NCI-H2227 (cell line): ENCODE measurements around the gene TMEM254.
"Not testable (repeated sequence)": the region's sequence is repeated elsewhere in the genome, so short reads cannot be mapped to it uniquely, and the experiment has no call there.

Source experiments
- DNase-seq: peaks from one replicate; lab custom pipeline; 2025; ENCODE audit not compliant: unreplicated experiment; lab: John Stamatoyannopoulos, UW

The TMEM254 gene

GRCh38 chr10:80075781-80076180 lies 2.7 kb upstream of the TMEM254 start:
- DNase-seq: no peak

- no peak for DNase-seq
Observed at GRCh38 chr10:80077869-80078447, 507 bp upstream of the TMEM254 start.

- DNase-seq: no peak
Observed at GRCh38 chr10:80079312-80079719, 851 bp downstream of the TMEM254 start.

- DNase-seq: no peak
Observed at GRCh38 chr10:80081026-80081425, 2.6 kb downstream of the TMEM254 start.

- no peak for DNase-seq
Observed at GRCh38 chr10:80081801-80082750, 3.6 kb downstream of the TMEM254 start.

GRCh38 chr10:80090121-80090520 lies 11.7 kb downstream of the TMEM254 start:
- no peak for DNase-seq

- no peak for DNase-seq
Observed at GRCh38 chr10:80094231-80094630, 15.8 kb downstream of the TMEM254 start.

- not testable (repeated sequence) for DNase-seq
Observed at GRCh38 chr10:80098272-80098671, 19.8 kb downstream of the TMEM254 start.

GRCh38 chr10:80099295-80099694 lies 20.8 kb downstream of the TMEM254 start:
- DNase-seq: not testable (repeated sequence)

- DNase-seq: no peak
Observed at GRCh38 chr10:80100116-80100515, 21.7 kb downstream of the TMEM254 start.

GRCh38 chr10:80100861-80101695 lies 22.6 kb downstream of the TMEM254 start:
- no peak for DNase-seq

- DNase-seq: no peak
Observed at GRCh38 chr10:80104066-80104926, 25.8 kb downstream of the TMEM254 start.

- DNase-seq: peak; percentile 3
Observed at GRCh38 chr10:80108576-80109239, 30.2 kb downstream of the TMEM254 start.

GRCh38 chr10:80110986-80111385 lies 32.5 kb downstream of the TMEM254 start:
- DNase-seq: no peak

GRCh38 chr10:80118669-80119068 lies 40.2 kb downstream of the TMEM254 start:
- DNase-seq: no peak

- no peak for DNase-seq
Observed at GRCh38 chr10:80122110-80122710, 43.7 kb downstream of the TMEM254 start.

GRCh38 chr10:80122746-80123145 lies 44.3 kb downstream of the TMEM254 start:
- DNase-seq: no peak

GRCh38 chr10:80126876-80127275 lies 48.4 kb downstream of the TMEM254 start:
- no peak for DNase-seq

- DNase-seq: no peak
Observed at GRCh38 chr10:80131499-80131901, 53.0 kb downstream of the TMEM254 start.
